HG03342 (cell line): ENCODE data around the gene CWC15.
"Not testable (repeated sequence)": the region's sequence is repeated elsewhere in the genome, so short reads cannot be mapped to it uniquely, and the experiment has no call there.

Experiments used
- ATAC-seq: cut with Tn5 transposase; IDR thresholded peaks from one replicate; pipeline ENCODE4 v1.9.1; 2021; ENCODE audit warnings: mild to moderate bottlenecking, moderate library complexity; ENCODE audit not compliant: unreplicated experiment

The CWC15 gene

GRCh38 chr11:94956963-94957362, 16.4 kb downstream of the CWC15 start:
- ATAC-seq = no peak

- ATAC-seq = no peak
Measured at GRCh38 chr11:94954753-94955152, 18.6 kb downstream of the CWC15 start.

GRCh38 chr11:94948070-94948617, 25.2 kb downstream of the CWC15 start:
- ATAC-seq = no peak

DNA sequence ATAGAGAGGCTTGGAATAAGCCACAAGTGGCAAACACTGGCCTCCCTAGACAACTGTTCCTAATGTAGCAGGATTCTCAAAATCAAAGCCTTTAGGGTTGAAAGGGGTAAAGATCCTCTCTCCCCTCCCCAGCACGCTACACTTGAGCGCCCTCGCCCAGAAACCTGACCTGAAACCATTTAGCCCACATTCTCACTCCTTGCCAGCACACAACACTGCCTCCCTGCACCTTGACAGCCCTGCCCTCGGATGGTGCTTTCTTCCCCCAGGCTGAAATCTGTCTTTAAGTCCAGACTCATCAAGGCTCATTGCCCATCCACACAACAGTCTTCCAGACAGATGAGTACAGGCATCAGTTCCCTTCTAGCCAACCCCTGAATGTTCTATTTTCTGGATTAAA, 26.5 kb downstream of the CWC15 start:
- no peak for ATAC-seq

DNA sequence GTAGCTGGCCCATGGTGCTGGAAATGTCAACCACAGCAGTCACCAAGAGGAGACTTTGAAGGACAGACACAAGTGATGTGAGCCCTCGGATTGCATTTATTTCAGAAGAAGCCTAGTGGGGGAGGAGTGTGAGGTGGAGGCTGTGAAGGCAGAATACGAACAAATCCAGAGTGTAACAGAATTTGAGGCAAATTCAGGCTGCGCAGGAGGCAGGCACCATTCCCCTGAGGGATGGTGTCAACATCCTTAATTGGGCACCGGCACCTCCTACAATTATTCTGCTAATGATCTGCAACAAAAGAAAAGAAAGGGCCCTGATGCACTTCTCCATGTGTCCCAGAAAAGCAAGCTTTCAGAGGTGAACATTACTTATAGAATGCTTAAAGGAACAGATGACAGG, 32.2 kb downstream of the CWC15 start:
- no peak for ATAC-seq

- no peak for ATAC-seq
Measured at GRCh38 chr11:94939346-94939745, 34.0 kb downstream of the CWC15 start.

GRCh38 chr11:94938095-94939055, 35.0 kb downstream of the CWC15 start:
- no peak for ATAC-seq

- ATAC-seq = no peak
Measured at GRCh38 chr11:94934846-94935245, 38.5 kb downstream of the CWC15 start.

- no peak for ATAC-seq
Measured at GRCh38 chr11:94934362-94934761, 39.0 kb downstream of the CWC15 start.

- ATAC-seq = no peak
Measured at GRCh38 chr11:94933223-94934130, 39.9 kb downstream of the CWC15 start.

GRCh38 chr11:94932503-94932902, 40.9 kb downstream of the CWC15 start:
- no peak for ATAC-seq

GRCh38 chr11:94932072-94932471, 41.3 kb downstream of the CWC15 start:
- not testable (repeated sequence) for ATAC-seq

DNA sequence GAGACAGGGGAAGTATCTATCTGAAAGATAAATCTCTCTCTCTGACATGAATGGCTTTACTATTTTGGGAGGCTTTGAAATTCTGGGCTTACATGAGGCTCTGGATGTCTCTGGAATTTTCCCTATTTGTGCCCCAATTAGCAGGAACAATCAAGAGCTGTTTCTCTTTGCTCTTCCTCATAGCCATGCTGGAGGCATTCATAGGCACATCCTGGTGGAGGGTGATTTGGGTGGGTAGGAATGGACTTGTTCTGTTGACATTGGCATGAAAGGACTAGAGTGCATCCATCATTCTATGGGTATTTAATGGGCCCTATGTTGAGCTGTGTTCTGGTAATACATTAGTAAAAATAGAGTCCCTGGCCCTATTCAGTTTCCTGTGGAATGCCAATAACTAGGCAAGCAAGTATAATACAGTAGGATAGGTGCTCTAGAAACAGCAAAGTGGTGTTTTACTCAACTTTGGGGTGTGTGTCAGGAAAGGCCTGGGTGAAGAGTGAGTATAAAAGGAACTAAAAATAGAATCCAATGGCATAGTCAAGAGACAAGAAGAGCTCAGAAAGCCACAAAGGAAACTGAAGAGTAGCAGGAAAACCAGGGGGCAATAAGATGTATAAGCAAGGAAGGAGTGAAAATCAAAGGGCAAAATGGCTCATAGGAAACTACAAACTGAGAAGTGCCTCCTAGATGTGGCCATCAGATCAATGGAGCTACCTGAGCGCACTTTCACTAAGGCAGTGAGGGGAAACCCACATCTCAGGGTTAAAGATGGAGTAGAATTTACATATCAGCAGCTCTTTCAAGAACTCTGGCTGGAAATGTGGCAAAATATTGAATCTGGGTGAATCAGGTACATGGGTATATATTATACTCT, 45.0 kb downstream of the CWC15 start:
- no peak for ATAC-seq

DNA sequence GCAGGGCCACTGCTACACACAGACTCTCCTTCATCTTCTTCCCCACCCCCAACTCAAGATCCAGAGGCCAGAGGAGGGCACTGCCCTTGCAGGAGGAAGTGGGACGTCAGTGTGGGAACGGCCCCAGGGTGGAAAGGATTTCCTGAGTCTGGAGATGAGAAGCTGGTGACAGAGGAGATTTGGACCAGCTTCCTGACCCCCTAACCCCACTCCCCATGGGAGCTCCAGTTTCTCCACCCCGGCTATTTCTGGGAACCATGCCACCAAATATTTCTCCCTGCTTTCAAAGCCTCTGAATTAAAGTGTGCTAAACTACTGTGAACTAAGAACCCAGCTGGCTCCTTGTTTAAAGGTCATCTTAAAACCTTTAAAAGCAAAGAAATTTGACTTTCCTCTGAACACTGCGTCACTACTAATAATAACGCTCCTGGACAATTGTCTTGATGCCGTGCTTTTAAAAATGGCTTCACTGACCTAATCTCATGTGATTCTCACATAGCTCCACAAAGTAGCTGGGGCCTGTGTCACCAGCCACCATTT, 46.6 kb downstream of the CWC15 start:
- ATAC-seq = no peak

- ATAC-seq = no peak
Measured at GRCh38 chr11:94926271-94926625, 47.1 kb downstream of the CWC15 start.

GRCh38 chr11:94925422-94926270, 47.7 kb downstream of the CWC15 start:
- peak; percentile 60 for ATAC-seq

DNA sequence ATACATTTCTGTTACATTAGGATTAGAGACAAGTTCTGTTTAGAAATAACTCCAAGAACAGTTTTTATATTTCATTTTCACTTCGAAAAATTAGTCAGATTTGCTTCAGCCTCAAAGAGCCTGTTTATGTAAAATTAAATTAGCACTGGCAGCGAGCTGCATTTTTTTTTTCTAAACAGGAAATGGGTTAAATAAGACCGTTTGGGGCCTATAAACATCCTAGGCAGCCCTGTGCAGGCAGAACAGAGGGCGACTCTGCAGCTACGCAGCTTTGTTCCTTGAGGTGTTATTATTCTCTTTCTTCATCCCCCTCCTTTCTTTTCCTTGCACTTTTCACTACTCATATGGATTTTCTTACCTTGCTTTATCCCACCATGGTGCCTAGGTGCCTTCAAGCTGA, 48.7 kb downstream of the CWC15 start:
- ATAC-seq = no peak

- ATAC-seq = no peak
Measured at GRCh38 chr11:94924171-94924572, 49.2 kb downstream of the CWC15 start.

DNA sequence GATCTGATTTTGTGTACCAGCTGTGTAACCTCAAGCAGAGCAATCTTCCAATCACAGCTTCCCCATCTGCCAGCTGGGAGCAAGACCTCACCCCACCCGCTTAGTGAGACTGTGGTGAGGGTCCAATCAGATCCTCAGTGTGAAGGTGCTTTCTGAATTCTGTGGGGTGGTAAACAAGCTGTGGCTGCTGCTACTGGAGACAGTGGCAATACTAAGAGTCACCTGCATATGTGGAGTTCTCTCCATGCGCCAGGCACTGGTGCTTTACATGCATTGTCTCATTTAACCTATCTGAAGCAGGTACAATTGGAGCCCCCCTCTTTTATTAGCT, 50.4 kb downstream of the CWC15 start:
- no peak for ATAC-seq
